Natural killer cell (primary cell): ENCODE measurements around the gene HNRNPD. TPM values are rescaled to one million over a fixed set of nuclear protein-coding genes. Genes with fewer than 3 reads are reported as not detected.

Experiments used
- ATAC-seq, 3 donors: fragments of 150-1000 bp in 2 of 3; fragments of 200-7000 bp in 1 of 3; cut with Tn5 transposase; 1 replicate in 1 of 3; 2 replicates in 2 of 3; pipeline ENCODE4 v1.10.0; 2021; ENCODE audit warnings: mild to moderate bottlenecking in 2 of 3, moderate library complexity in 2 of 3
- DNase-seq, 2 donors: peaks; one replicate each; pipeline versions ENCODE4 v3.0.0 to v3.0.0-alpha.2; 2013 to 2021; ENCODE audit warnings: mixed read lengths in 1 of 2
- H3K27ac ChIP-seq: one replicate; pipeline ENCODE4 v1.5.1; 2013; ENCODE audit warnings: mild to moderate bottlenecking, low read length
- H3K27me3 ChIP-seq: one replicate; pipeline ENCODE4 v1.6.1; 2013; ENCODE audit warnings: low read length; ENCODE audit not compliant: control insufficient read depth, insufficient read depth
- H3K36me3 ChIP-seq: one replicate; pipeline ENCODE4 v1.6.1; 2013; ENCODE audit warnings: low read length; ENCODE audit not compliant: control insufficient read depth, insufficient read depth
- H3K4me1 ChIP-seq: one replicate; pipeline ENCODE4 v1.6.1; 2013; ENCODE audit warnings: low read length; ENCODE audit not compliant: control insufficient read depth, insufficient read depth
- H3K4me3 ChIP-seq: one replicate; pipeline ENCODE4 v1.5.1; 2013; ENCODE audit warnings: low read length
- H3K9me3 ChIP-seq: one replicate; pipeline ENCODE4 v1.6.1; 2013; ENCODE audit warnings: low read length; ENCODE audit not compliant: control insufficient read depth, insufficient read depth
- H3K27ac Mint-ChIP-seq, 2 donors: one replicate each; pipeline ENCODE4 v1.8.0; 2022; ENCODE audit warnings: mild to moderate bottlenecking in 2 of 2, mixed read lengths in 2 of 2, moderate library complexity in 1 of 2
- H3K27me3 Mint-ChIP-seq, 2 donors: one replicate each; pipeline ENCODE4 v1.8.0; 2022; ENCODE audit warnings: low read depth in 2 of 2, mixed read lengths in 2 of 2
- H3K36me3 Mint-ChIP-seq: one replicate; pipeline ENCODE4 v1.8.0; 2022; ENCODE audit warnings: mixed read lengths
- H3K4me1 Mint-ChIP-seq, 2 donors: one replicate each; pipeline ENCODE4 v1.8.0; 2022; ENCODE audit warnings: mixed read lengths in 2 of 2
- H3K4me3 Mint-ChIP-seq: one replicate; pipeline ENCODE4 v1.8.0; 2022; ENCODE audit warnings: mild to moderate bottlenecking, moderate library complexity, mixed read lengths
- H3K9me3 Mint-ChIP-seq, 2 donors: one replicate each; pipeline ENCODE4 v1.8.0; 2022; ENCODE audit warnings: mixed read lengths in 2 of 2
- WGBS: methylation state at CpG from one replicate; pipeline ENCODE4 v1.1.7; 2013; ENCODE audit warnings: missing lambda C conversion rate; ENCODE audit not compliant: insufficient coverage; 5-methylcytosine and 5-hydroxymethylcytosine counted together
- intact Hi-C: fragments of 100-400 bp; cut with micrococcal nuclease; formaldehyde crosslinking; loops from one replicate; pipeline ENCODE4 v1.14.2; 2022
- total RNA-seq, 4 donors: library from RNA; stranded (reverse); fragments of 120-200 nt in 1 of 4; gene quantifications; one replicate each; pipeline versions ENCODE4 v1.2.3 to v1.2.4, GENCODE V29; 2013 to 2022
- TF ChIP-seq, protein P1 (sequence below): fragments of 200-600 bp; IDR thresholded peaks from one replicate; pipeline ENCODE4 v1.8.0; 2022; ENCODE audit warnings: antibody characterized with exemption

The HNRNPD gene
- total RNA-seq, 3 donors from 2014 or later (not counting 1 experiment from before 2014, with no cell fraction given): 225 to 285 (median 270) TPM

DNA sequence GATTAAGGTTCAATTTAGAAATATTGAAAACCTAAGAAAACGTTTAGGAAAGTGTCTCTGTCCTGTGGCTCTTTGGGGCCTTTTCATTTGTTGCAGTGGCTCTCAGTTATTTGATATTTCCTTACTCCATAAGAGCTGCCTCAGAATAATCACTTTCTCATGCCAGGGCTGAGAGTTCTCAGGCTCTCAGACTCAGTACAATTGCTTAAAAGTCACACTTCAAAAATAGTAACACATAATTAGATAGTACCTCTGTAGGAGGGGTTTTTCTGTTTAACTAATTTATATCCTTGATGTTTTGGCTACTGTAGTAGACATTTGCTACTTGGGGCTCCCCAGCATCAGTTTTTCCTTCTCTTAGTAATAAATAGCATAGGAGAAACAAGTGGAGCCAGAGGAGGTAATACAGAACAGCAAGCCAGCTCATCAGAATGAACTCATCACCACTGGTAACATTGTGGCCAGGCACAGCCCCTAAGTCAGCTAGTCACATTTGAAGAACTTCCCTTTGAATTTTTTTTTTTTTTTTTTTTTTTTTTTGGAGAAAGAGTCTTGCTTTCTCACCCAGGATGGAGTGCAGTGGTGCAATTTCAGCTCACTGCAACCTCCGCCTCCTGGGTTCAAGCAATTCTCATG, 8.0 kb upstream of the HNRNPD start:
- Histone ChIP-seq H3K4me1 (no peaks in the 10 kb centered on the region), H3K27ac (no peak overlapping the region), H3K9me3 (no peaks in the 10 kb centered on the region), H3K4me3 (no peak overlapping the region), H3K27me3 (no peaks in the 10 kb centered on the region), H3K36me3 (no peaks in the 10 kb centered on the region)
- WGBS: 100% methylated on average over 2 of the region's 2 CpGs
- H3K27me3 Mint-ChIP-seq: peaks cover 0 to 6% of the 10 kb centered on the region in 2 donors
- peaks cover 5 to 8% of the 10 kb centered on the region in 2 donors for H3K4me1 Mint-ChIP-seq
- TF ChIP-seq, protein P1, sequence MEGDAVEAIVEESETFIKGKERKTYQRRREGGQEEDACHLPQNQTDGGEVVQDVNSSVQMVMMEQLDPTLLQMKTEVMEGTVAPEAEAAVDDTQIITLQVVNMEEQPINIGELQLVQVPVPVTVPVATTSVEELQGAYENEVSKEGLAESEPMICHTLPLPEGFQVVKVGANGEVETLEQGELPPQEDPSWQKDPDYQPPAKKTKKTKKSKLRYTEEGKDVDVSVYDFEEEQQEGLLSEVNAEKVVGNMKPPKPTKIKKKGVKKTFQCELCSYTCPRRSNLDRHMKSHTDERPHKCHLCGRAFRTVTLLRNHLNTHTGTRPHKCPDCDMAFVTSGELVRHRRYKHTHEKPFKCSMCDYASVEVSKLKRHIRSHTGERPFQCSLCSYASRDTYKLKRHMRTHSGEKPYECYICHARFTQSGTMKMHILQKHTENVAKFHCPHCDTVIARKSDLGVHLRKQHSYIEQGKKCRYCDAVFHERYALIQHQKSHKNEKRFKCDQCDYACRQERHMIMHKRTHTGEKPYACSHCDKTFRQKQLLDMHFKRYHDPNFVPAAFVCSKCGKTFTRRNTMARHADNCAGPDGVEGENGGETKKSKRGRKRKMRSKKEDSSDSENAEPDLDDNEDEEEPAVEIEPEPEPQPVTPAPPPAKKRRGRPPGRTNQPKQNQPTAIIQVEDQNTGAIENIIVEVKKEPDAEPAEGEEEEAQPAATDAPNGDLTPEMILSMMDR: no peak
- DNase-seq (no peak), ATAC-seq (no peak)
- H3K36me3 Mint-ChIP-seq: no peaks in the 10 kb centered on the region
- H3K27ac Mint-ChIP-seq: no peak overlapping the region
- H3K4me3 Mint-ChIP-seq: no peak overlapping the region
- H3K9me3 Mint-ChIP-seq: no peaks in the 10 kb centered on the region
- intact Hi-C loops: no loop called here

DNA sequence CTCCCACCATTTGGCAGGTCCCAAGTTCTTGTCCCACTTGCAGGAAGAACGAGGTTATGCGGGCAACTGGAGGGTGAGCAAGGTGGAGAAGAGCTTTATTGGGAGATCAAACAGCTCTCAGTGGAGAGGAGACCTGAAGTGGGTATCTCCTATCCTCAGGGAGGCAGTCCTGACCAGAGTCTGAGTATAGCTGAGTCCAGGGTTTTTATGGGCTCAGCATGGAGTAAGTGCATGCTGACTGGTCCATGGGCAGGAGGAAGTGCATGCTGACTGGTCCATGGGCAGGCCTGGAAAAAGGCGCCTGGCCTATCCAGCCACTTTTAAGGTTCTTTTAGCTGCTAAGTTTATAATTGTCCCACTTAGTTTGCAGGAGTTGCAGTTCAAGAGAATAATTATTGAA, 7.4 kb upstream of the HNRNPD start:
- no peak overlapping the region for H3K4me3 ChIP-seq
- WGBS: 100% methylated on average over 3 of the region's 3 CpGs
- no peak overlapping the region for H3K27ac ChIP-seq
- H3K36me3 Mint-ChIP-seq: no peaks in the 10 kb centered on the region
- peaks cover 8 to 10% of the 10 kb centered on the region in 2 donors for H3K4me1 Mint-ChIP-seq
- DNase-seq (no peak), ATAC-seq (no peak)
- TF ChIP-seq, protein P1: no peak
- H3K9me3 Mint-ChIP-seq: no peaks in the 10 kb centered on the region
- H3K36me3 ChIP-seq: no peaks in the 10 kb centered on the region
- no peak overlapping the region for H3K4me3 Mint-ChIP-seq
- H3K9me3 ChIP-seq: no peaks in the 10 kb centered on the region
- no peak overlapping the region for H3K27ac Mint-ChIP-seq
- H3K4me1 ChIP-seq: no peaks in the 10 kb centered on the region
- H3K27me3 ChIP-seq: no peaks in the 10 kb centered on the region
- H3K27me3 Mint-ChIP-seq: peaks cover 0 to 4% of the 10 kb centered on the region in 2 donors
- intact Hi-C loops: no loop called here

DNA sequence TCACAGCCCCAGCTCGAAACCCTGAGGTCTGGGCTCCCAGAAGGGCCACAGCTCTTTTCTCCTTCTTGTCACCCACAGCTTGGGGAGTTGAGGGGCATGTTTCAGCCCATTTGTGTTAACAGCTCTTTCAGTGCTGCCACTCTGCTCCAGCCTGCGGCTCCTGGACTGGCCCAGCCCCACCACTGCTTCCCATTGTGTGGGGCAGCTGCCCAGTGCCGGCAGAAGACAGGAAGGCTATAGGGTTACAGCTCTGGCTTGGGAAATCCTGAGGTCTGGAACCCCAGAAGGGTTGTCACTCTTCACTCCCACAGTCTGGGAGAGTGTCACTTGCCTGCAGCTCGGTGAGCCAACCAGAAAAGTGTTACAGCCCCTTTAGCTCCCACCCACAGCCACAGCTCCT, 7.0 kb upstream of the HNRNPD start:
- Histone ChIP-seq H3K27me3 (no peaks in the 10 kb centered on the region), H3K4me3 (no peak overlapping the region), H3K36me3 (no peaks in the 10 kb centered on the region), H3K9me3 (no peaks in the 10 kb centered on the region), H3K4me1 (no peaks in the 10 kb centered on the region), H3K27ac (no peak overlapping the region)
- intact Hi-C loops: no loop called here
- 95% methylated on average over 4 of the region's 4 CpGs for WGBS
- Mint-ChIP-seq H3K36me3 (no peaks in the 10 kb centered on the region), H3K4me1 (peaks cover 8 to 14% of the 10 kb centered on the region in 2 donors), H3K9me3 (no peaks in the 10 kb centered on the region), H3K27ac (no peak overlapping the region), H3K4me3 (no peak overlapping the region), H3K27me3 (peaks cover 0 to 2% of the 10 kb centered on the region in 2 donors)
- no peak for ATAC-seq
- no peak for DNase-seq
- TF ChIP-seq, protein P1: no peak

DNA sequence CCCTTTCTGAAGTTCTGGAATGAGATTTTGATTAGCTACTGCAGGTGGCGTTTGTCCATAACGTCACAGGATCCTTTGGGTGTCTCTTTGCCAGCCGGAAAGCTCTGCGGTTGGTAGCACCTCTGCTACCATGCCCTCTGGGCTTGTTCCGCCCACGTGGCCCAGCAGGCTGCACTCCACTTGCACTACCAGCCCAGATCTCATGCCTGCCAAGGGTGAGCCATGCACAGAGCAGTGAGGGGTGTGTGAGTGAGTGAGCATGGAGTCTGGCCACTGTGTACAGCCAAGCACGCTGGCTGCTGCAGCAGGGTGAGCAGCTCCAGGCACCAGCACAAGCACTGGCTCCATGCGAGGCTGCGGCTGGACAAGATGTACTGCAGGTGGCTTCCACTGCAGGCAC, 6.6 kb upstream of the HNRNPD start:
- H3K27ac Mint-ChIP-seq: no peak overlapping the region
- no peak overlapping the region for H3K4me3 Mint-ChIP-seq
- peaks cover 8 to 17% of the 10 kb centered on the region in 2 donors for H3K4me1 Mint-ChIP-seq
- Histone ChIP-seq H3K27me3 (no peaks in the 10 kb centered on the region), H3K36me3 (no peaks in the 10 kb centered on the region), H3K27ac (no peak overlapping the region), H3K4me3 (no peak overlapping the region), H3K4me1 (peaks cover 1% of the 10 kb centered on the region), H3K9me3 (no peaks in the 10 kb centered on the region)
- intact Hi-C loops: no loop called here
- ATAC-seq (no peak), DNase-seq (no peak)
- TF ChIP-seq, protein P1: no peak
- H3K27me3 Mint-ChIP-seq: no peaks in the 10 kb centered on the region
- H3K9me3 Mint-ChIP-seq: no peaks in the 10 kb centered on the region
- no peaks in the 10 kb centered on the region for H3K36me3 Mint-ChIP-seq
- 98% methylated on average over 9 of the region's 9 CpGs for WGBS
